Fibroblast of the conjunctiva (primary cell): Measurements from ENCODE around the gene SNRPA.
"Not testable (repeated sequence)": the region's sequence is repeated elsewhere in the genome, so short reads cannot be mapped to it uniquely, and the experiment has no call there.

Source experiments
- DNase-seq: peaks from one replicate; pipeline ENCODE4 v3.0.0-alpha.2; 2010; ENCODE audit warnings: low read depth

The SNRPA gene

DNA sequence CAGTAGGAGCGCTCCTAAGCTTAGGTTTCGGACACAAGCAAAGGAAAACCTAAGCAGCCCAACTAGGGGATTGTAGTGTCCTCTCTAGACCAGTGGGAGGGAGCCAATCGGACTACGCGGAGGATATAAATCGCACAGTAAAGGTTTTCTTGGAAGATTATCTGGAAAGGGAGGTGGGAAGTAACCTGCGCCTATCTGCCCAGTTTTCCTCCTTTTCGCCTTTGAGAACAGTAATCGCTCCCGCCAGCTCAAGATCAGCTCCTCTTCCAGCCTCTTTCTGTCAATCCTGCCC lies 26.6 kb downstream of the SNRPA start:
- DNase-seq = no peak

DNA sequence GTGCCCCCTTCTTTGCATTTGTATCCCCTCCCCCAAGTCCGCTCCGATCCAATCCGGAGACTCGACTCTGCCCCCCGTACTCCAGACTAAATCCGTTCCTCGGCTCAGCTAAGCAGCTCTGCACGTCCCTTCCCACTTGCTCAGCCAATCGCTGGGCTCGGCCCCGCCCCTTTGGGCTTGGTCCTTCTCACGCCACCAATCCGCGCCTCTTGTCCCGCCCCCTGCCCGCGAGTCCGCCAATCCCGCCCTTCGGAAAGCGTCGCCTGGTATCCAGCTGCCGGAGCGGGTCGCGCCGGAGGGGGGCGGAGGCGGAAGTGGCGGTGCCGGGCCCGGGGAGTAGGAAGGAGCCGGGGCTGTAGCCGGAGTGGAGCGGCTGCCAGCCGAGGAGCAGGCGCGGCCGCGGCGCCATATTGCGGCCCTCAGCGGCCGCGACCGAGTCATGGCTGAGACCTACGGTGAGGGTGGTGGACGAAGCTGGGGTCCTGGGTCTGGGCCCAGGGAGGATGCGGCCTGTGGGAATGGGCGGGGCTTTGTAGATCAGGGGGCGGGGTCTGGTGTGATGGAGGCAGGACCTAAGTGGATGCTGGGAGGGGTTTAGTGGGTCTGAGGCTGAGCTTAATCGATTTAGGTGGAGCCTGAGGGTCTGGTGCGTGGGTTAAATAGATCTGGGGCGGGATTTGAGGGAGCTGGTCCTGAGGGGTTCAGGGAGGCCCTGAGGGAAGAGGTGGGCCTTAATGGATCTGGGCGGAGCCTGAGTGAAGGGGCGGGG lies 27.1 kb downstream of the SNRPA start, which contains the start of gene RAB4B:
TSS of gene RAB4B (plus strand) at position 311 of the 769 bp plus-strand sequence. CDS start at position 440, 129 bp downstream.
- DNase-seq = peak; percentile 100

- DNase-seq = no peak
These were observed 27.8 kb downstream of the SNRPA start for GRCh38 chr19:40778706-40779284.

GRCh38 chr19:40780582-40780981 lies 29.6 kb downstream of the SNRPA start:
- DNase-seq = no peak

GRCh38 chr19:40781140-40781539 lies 30.1 kb downstream of the SNRPA start:
- DNase-seq = no peak

DNA sequence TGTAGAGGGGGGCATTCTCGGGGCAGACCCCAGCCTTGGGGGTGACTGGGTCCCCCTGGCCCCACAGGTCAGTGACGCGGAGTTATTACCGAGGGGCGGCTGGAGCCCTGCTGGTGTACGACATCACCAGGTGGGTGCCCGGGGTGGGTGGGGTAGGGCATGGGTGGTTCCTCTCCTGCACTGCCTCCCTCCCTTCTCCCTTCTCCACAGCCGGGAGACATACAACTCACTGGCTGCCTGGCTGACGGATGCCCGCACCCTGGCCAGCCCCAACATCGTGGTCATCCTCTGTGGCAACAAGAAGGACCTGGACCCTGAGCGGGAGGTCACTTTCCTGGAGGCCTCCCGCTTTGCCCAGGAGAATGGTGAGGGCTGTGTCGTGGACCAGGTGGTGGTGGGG lies 32.7 kb downstream of the SNRPA start:
- no peak for DNase-seq

GRCh38 chr19:40784146-40784545 lies 33.1 kb downstream of the SNRPA start:
- DNase-seq = not testable (repeated sequence)

DNA sequence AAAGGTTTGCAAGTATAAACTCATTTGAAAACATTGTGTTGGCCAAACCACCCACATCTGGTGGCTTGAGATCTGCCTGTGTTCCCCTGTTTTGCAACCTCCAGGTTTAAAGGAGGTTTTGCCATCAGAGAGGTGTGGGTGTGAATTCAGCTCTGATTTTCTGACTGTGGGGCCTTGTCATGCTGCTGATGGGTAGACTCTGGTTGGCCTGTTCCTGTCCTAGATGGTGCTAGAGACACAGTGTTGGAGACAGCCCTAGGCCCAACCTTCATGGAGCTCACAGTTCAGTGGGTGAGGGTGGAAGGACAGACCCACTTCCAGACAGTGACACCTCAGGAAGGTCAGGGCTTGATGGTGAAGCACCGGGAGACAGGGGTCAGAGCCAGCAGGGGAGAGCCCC lies 34.5 kb downstream of the SNRPA start:
- no peak for DNase-seq

- no peak for DNase-seq
These were observed 35.3 kb downstream of the SNRPA start for GRCh38 chr19:40786060-40787037.

- no peak for DNase-seq
These were observed 40.3 kb downstream of the SNRPA start for GRCh38 chr19:40791349-40791748.

- DNase-seq = no peak
These were observed 41.0 kb downstream of the SNRPA start for GRCh38 chr19:40791996-40792395.

DNA sequence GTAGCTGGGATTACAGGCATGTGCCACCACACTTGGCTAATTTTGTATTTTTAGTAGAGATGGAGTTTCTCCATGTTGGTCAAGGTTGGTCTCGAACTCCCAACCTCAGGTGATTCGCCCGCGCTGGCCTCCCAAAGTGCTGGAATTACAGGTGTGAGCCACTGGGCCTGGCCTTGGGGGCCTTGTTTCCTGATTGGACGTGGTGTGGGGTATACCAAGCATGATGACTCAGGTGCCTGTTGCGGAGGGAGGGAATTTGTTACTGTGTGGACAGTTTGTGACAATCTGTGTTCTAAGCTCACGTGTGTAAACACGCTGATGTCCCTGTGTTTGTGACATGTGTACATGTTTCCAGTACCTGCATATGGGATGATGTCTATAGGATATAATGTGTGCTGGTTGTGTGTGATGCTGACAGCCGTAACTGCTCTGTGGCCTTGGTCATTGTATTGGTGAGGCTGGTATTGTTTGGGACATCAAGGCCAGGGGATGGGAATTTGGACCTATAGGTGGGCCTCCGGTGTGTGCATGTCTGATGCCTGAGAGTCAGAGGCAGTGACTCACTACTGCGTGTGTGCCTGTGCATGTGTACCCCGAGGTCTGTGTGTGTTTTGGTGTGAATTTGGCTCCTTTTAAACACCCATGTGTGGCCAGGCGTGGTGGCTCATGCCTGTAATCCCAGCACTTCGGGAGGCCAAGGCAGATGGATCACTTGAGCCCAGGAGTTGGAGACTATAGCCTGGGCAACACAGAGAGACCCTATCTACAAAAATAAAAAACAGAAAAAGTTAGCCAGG lies 46.4 kb downstream of the SNRPA start:
- no peak for DNase-seq

DNA sequence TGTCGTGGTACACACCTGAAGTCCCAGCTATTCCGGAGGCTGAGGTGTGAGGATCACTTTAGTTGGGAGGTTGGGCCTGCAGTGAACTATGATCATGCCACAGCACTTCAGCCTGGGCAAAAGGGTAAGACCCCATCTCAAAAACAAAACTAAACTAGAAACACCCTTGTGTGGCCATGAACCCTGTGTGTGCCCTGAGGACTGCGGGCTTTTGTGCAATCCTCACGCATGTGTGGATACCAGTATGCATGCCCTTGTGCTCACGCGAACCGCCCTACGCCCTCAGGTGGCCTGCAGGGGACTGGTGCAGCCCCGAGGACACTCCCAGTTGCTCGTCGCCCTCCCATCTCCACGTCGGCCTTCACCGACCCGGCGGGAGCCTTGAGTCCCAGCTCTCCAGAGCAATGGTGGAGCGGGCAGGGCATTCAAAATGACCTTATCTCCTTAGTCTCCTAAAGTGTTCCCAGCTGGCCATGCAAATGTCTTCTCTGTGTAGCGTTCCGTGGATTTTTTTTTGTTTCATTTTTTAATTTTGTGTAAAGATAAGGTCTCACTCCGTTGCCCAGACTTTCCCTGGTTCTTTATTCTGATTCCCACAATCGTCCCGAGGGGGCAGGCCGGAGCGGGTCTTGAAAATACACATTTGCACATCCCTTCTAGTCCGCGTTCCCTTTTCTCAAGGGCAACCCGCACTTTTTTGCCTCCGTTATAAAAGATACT lies 47.1 kb downstream of the SNRPA start:
- no peak for DNase-seq

GRCh38 chr19:40798683-40799557 lies 47.9 kb downstream of the SNRPA start, which contains the start of gene EGLN2:
Gene EGLN2, plus strand, starts transcription at chr19:40799191. Its CDS starts 1,382 bp downstream, at chr19:40800573.
- peak; percentile 99 for DNase-seq

GRCh38 chr19:40799558-40800338 lies 48.7 kb downstream of the SNRPA start:
- DNase-seq = no peak

DNA sequence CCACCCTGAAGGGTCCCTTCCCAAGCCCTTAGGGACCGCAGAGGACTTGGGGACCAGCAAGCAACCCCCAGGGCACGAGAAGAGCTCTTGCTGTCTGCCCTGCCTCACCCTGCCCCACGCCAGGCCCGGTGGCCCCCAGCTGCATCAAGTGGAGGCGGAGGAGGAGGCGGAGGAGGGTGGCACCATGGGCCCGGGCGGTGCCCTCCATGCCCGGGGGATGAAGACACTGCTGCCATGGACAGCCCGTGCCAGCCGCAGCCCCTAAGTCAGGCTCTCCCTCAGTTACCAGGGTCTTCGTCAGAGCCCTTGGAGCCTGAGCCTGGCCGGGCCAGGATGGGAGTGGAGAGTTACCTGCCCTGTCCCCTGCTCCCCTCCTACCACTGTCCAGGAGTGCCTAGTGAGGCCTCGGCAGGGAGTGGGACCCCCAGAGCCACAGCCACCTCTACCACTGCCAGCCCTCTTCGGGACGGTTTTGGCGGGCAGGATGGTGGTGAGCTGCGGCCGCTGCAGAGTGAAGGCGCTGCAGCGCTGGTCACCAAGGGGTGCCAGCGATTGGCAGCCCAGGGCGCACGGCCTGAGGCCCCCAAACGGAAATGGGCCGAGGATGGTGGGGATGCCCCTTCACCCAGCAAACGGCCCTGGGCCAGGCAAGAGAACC lies 49.5 kb downstream of the SNRPA start:
- no peak for DNase-seq

GRCh38 chr19:40800997-40801377 lies 50.0 kb downstream of the SNRPA start:
- no peak for DNase-seq

GRCh38 chr19:40801426-40802299 lies 50.7 kb downstream of the SNRPA start:
- no peak for DNase-seq
